Inferior parietal cortex (tissue), 1 donor: ENCODE measurements around the gene PSD4.

Source experiments
- DNase-seq: peaks from one replicate; pipeline ENCODE4 v3.0.0-alpha.2; 2016; ENCODE audit errors: extremely low spot score

The PSD4 gene

DNA sequence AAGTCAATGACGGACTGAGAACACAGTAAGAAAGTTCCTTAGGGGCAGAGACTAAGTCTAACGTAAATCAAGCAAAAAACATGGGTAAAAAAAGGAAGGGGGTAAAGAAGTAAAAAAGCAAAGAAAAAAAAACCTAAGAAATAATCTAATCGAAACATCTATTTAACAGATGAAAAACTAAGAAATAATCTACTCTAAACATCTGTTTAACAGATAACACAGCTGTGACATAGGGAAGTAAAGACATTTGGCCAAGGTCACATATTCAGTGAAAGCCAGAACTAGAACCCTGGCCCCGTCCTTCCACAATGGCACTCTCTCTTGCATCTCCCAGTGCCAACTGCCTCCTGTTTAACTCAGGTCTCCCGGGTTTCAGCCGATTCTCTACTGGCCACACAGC is 48.1 kb downstream of the PSD4 start:
- no peak for DNase-seq

DNA sequence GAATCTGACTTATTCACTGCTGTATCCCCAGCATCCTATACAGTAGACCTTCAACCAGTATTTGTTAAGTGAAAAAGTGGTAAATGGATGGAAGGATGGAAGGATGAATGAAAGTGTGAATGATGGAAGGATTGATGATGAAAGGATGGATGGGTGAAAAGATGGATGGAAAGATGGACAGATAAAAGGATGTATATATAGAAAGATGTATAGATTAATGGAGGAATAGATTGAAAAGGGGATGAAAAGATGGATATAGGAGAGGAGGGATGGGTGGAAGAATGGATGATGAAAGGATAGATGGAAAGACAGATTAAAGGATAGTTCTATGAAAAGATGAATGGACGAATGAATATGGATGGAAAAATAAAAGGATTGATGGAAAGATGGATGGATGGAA is 50.0 kb downstream of the PSD4 start:
- DNase-seq, result no peak

DNA sequence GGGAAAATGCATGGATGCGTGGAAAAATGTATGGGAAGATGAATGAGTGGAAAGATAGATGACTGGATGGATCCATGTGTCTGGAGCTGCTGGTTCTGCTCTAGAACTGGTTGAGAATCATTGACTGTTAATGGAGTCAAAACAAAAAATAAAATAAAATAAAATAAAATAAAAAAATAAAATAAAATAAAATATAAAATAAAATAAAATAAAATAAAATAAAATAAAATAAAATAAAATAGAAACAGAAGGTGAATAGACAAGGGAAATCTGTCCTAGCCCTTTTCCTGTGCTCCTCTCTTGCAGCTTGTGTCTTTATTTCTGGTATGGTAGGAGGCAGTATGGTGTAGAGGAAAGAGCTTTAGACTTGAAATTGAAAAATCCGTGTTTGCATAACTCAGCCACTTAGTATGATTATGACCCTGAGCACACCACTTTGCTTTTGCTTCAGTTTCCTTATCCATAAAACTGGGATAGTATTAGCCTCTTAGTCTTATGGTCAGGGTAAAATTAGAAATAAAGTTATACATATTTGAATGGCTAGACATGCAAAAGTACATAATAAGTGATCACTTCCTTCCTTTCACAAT is 51.0 kb downstream of the PSD4 start:
- DNase-seq, result no peak

- no peak for DNase-seq
Measured at GRCh38 chr2:113225263-113226259, 51.8 kb downstream of the PSD4 start.

GRCh38 chr2:113226462-113226861 is 52.7 kb downstream of the PSD4 start:
- no peak for DNase-seq

- DNase-seq, result no peak
Measured at GRCh38 chr2:113227290-113227689, 53.5 kb downstream of the PSD4 start.

GRCh38 chr2:113227698-113228097 is 53.9 kb downstream of the PSD4 start:
- DNase-seq, result no peak

DNA sequence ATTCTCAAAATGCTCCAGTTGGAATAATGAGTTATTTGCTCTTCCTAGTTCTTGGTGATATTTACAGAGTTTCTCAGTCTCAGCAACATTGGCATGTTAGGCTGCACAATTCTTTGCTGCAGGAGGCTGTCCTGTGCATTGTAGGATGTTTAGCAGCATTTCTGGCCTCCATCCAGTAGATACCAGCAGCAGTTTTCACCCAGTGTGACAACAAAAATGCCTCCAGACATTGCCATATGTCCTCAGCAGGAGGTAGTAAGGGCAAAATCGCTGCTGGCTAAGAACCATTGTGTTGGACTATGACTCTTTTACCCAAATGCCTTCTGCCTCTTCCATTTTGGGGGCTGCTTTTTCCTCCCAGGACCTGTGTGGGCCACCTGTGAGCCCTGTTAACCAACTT is 54.6 kb downstream of the PSD4 start:
- DNase-seq, result no peak

- DNase-seq, result no peak
Measured at GRCh38 chr2:113228991-113229716, 55.4 kb downstream of the PSD4 start.

GRCh38 chr2:113229795-113230194 is 56.0 kb downstream of the PSD4 start:
- DNase-seq, result no peak

DNA sequence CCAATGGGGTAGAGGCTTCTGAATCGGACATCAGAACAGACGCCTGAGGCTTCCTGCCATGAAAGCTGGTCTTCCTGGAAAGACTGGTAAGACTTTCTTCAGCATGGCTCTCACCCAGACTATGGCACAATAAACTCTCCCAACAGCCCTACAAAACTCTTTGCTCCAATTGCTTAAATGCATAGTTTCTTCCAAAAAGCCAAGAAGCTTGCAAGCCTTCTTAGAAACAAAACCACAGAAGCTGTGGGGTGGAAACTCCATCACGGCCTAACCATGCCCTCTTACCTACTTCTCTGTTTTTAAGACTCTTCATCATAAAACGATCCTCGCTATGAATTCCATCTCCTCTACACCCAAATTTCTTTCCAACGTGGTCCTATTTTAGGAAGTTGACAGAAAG is 56.8 kb downstream of the PSD4 start:
- no peak for DNase-seq

DNA sequence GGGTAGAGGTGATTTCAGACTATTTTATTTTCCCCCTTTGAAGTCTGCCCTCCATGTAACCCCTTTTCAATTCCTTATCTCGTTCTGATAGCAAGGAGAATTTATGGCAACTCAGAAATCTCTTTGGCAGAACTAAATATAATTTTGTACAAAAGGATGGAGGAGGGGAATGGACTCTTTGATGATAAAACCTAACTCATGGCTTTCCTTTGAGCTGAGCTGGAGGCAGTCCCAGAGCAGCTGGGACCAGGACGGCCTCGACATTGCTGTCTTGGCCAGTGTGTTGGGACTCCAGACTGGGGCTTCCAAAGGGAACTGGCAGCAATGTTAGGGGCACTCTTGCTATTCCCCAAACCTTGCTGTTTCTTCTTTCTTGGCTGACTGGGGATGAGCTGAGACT is 57.3 kb downstream of the PSD4 start:
- DNase-seq, result no peak

DNA sequence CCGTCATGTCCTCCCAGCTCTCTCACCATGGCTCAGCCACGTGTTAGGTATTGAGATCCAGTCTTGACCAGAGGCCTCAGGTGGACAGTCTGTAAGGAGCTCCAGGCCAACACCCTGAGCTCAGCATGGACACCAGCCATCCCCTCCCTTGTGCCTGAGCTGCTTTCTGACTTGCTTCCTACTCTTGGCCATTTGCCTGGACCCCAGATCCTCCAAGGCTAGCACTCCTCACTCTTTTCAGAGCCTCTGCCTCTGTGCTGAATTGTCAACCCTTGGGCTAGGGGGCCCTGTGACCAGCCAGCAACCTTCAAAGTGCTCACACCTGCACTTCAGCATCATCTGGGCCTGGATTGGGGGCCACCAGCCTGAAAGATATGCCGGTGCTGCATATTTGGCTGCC is 58.4 kb downstream of the PSD4 start:
- DNase-seq, result no peak

DNA sequence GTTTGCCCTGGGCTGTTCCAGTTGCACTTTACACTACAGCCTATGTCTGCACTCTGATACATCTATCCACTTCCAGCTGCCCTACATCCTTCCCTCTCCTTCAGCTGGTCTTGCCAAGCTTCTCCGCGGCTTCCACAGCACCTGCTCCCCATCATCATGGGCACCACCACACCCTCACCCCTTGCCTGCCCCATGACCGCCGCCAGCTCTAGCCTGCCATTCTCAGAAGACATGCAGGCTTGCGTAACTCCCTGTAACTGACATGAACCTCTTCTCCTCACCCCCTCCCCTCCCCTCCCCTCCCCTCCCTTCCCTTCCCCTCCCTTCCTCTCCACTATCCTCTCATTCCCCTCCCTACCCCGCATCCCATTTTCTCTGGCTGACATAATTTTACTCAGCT is 59.0 kb downstream of the PSD4 start:
- DNase-seq, result no peak

- DNase-seq, result no peak
Measured at GRCh38 chr2:113233593-113234550, 60.1 kb downstream of the PSD4 start.

GRCh38 chr2:113234721-113235346 is 61.1 kb downstream of the PSD4 start:
- no peak for DNase-seq

DNA sequence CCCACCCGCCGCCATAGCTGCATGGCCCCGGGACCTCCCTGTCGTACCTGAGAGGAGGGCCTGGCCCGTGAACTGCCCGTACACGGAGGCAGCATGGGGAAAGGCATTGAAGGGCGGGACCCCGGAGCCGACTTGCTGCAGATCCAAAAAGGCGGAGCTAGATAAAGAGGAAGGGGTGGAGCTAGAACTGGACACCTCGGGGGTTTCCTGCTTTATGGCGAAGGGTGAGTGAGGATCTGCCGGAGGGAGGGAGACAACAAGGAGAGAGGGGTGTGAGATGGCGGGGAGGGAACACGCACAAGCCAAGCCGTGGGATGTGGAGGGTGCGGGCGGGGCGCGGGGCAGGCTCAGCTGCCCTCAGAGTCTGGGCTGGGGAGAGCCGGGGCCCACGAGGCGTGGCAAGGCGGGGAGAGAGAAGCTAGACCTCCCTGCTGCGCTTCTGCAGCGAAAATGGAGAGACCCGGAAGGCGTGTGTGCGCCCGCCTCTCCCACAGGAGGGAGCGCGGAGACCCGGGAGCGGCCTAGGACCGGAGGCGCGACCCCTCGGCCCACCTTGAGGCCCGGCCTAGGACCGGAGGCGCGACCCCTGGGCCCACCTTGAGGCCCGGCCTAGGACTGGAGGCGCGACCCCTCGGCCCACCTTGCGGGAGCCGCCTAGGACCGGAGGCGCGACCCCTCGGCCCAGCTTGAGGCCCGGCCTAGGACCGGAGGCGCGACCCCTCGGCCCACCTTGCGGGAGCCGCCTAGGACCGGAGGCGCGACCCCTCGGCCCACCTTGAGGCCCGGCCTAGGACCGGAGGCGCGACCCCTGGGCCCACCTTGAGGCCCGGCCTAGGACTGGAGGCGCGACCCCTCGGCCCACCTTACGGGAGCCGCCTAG is 61.8 kb downstream of the PSD4 start:
- DNase-seq, result peak; percentile 28

DNA sequence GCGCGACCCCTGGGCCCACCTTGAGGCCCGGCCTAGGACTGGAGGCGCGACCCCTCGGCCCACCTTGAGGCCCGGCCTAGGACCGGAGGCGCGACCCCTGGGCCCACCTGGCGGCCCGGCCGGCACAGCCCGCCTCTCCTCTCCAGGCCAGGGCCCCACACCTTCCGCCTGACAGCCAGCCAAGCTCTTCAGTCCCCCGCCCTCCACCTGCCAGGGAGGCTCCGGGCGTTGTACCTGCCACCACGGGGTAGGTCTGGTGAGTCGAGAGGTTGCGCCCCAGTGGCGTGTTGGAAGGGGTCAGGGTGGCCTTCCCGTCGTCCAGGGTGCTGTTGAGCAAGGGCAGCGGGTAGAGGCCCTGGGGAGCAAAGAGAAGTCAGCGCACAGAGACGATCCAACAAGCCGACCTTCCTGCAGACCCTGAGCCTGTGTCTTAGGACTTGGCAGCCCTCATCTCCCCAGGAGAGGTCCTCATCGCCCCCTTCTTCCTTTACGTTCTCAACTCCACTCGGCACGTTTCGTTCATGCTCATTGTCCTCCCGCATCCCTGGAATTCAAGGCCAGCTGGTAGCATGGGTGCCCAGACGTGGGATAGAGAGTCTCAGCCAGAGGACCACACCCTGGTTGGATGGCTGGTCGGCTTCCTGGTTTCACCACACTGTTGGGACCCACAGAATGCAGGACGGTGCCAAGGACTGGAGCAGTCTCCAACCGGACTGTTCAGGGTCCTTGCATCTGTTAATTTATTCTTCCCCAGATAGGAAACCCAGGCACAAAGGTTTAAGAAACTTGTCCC is 62.8 kb downstream of the PSD4 start:
- no peak for DNase-seq

- DNase-seq, result no peak
Measured at GRCh38 chr2:113237604-113238160, 63.9 kb downstream of the PSD4 start.
